Karpas-422 (cell line): ENCODE data around the gene CCDC57. TPM values are rescaled to one million over a fixed set of nuclear protein-coding genes. Genes with fewer than 3 reads are reported as not detected.

Experiments used
- total RNA-seq: library from RNA; depleted of rRNA; stranded (reverse); fragments of >200 nt; shearing (Covaris generic); gene quantifications from 2 replicates; pipeline ENCODE4 v1.2.3, GENCODE V29; 2014; ENCODE audit warnings: low replicate concordance; rRNA removed

CCDC57 gene
- total RNA-seq, 1 experiment from 2014 or later: 31.3 TPM

Other genes with a start within 250 kb of the CCDC57 start
- gene ASPSCR1, start 235.2 kb downstream of the CCDC57 start, total RNA-seq: 38.7 and 39.8 TPM in 2 replicates
- 51.4 and 69.3 TPM in 2 replicates for gene CENPX, start 190.0 kb downstream of the CCDC57 start, total RNA-seq
- gene LRRC45, start 189.5 kb downstream of the CCDC57 start, total RNA-seq: 13.3 and 20.2 TPM in 2 replicates
- gene RAC3, start 181.2 kb downstream of the CCDC57 start, total RNA-seq: 9.6 and 9.7 TPM in 2 replicates
- gene DCXR, start 175.1 kb downstream of the CCDC57 start, total RNA-seq: 103 and 164 TPM in 2 replicates
- gene RFNG, start 161.0 kb downstream of the CCDC57 start, total RNA-seq: 16.5 and 26.8 TPM in 2 replicates
- gene GPS1, start 160.9 kb downstream of the CCDC57 start, total RNA-seq: 57.1 and 110 TPM in 2 replicates
- gene DUS1L, start 147.0 kb downstream of the CCDC57 start, total RNA-seq: 89.6 and 187 TPM in 2 replicates
- gene FASN, start 114.6 kb downstream of the CCDC57 start, total RNA-seq: 94.1 and 197 TPM in 2 replicates
- gene SLC16A3, start 16.2 kb upstream of the CCDC57 start, total RNA-seq: 0.67 and 6.0 TPM in 2 replicates
- gene CSNK1D, start 60.9 kb upstream of the CCDC57 start, total RNA-seq: 27.1 and 30.6 TPM in 2 replicates
- not detected in 2 replicates for gene CD7, start 104.8 kb upstream of the CCDC57 start, total RNA-seq
- gene SECTM1, start 120.9 kb upstream of the CCDC57 start, total RNA-seq: 0.72 TPM in 1 of 2 replicates, not detected in the other
- 0.34 and 2.3 TPM in 2 replicates for gene TEX19, start 146.4 kb upstream of the CCDC57 start, total RNA-seq
- not detected in 2 replicates for gene UTS2R, start 158.9 kb upstream of the CCDC57 start, total RNA-seq
- gene HEXD, start 205.5 kb upstream of the CCDC57 start, total RNA-seq: 21.7 and 55.7 TPM in 2 replicates
- 14.8 and 17.9 TPM in 2 replicates for gene OGFOD3, start 205.7 kb upstream of the CCDC57 start, total RNA-seq
- gene CYBC1, start 237.9 kb upstream of the CCDC57 start, total RNA-seq: 92.4 and 147 TPM in 2 replicates
- gene NARF, start 245.9 kb upstream of the CCDC57 start, total RNA-seq: 43.3 and 53.5 TPM in 2 replicates